GM18868 (cell line): ENCODE measurements around the gene OCA2.
"Not testable (repeated sequence)": the region's sequence is repeated elsewhere in the genome, so short reads cannot be mapped to it uniquely, and the experiment has no call there.

Source experiments
- ATAC-seq: cut with Tn5 transposase; IDR thresholded peaks from one replicate; pipeline ENCODE4 v1.9.1; 2021; ENCODE audit warnings: mild to moderate bottlenecking, moderate library complexity; ENCODE audit not compliant: unreplicated experiment

OCA2 gene

GRCh38 chr15:27787931-27788330 lies 311.2 kb downstream of the OCA2 start:
- ATAC-seq: no peak

- ATAC-seq: no peak
These were observed 315.0 kb downstream of the OCA2 start for GRCh38 chr15:27784107-27784506.

- no peak for ATAC-seq
These were observed 315.4 kb downstream of the OCA2 start for GRCh38 chr15:27783678-27784077.

DNA sequence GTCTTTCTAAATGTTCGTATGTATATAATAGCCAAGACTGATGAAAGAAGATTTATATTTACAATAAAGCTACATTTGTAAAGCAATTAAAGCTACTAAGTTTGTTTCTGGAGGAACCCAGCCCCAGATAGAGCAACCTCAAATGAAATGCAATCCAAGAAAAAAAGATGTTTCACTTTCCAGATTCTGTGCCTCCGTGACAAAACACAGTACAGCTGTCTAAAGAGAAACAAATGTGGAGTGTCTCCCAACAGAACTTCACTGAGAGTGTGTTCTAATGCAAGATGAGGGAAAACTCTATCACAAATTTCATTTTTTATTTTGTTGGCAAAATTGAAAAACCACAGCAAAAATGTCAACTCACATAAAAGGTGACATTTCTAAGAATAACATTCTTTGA lies 317.0 kb downstream of the OCA2 start:
- ATAC-seq: no peak

DNA sequence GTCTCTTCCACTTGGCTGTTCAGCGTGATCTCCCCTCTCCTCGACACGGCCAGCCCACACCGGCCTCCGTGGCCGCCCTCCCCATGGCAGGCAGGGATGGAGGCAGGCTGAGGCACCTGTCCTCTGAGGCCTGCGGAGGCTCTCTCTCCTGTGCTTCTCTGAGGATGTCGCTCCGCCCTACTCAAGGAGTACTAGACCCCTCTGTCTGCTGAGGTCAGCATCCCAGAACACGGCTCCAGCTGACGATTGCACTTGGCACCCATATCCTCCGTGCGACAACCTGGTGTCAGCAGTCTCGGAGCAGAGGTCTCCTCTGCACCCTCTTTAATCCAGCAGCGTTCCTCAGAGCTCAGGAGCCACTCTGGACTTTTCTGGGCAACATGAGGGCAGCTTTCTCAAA lies 322.6 kb downstream of the OCA2 start:
- ATAC-seq: no peak

DNA sequence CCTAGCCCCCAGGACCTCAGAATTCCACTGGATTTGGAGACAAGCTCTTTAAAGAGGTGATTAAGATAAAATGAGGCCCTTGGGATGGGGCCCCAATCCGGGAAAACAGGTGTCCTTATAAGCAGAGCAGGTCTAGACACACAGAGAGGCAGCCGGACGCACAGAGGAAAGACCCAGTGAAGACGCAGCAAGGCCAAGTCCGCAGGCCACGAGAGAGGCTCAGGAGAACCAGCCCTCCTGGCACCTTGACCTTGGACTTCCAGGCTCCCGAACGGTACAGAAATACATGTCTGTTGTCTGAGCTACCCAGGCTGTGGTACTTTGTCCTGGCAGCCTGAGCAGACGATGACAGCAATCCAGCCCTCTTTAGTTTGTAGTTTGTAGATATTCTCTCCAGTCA lies 324.5 kb downstream of the OCA2 start:
- ATAC-seq: no peak

DNA sequence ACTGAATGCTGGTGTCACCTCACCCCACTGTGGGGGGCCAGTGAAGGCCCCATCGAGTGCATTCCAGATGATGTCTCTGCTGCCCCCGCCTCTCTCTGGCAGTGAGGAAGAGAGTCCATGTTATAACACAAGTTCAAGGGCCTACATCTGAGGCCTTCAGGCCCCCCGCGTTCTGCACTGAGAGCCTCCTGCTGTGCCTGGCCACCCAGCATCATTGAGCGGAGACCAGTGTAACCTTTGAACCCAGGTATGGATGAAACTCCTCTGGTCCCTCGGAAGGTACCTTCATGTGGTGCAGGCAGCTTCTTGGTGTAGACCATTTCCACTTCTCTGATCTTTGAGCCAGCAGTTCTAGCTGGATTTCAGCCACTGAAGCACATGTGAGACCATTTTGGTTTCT lies 324.9 kb downstream of the OCA2 start:
- ATAC-seq: no peak

DNA sequence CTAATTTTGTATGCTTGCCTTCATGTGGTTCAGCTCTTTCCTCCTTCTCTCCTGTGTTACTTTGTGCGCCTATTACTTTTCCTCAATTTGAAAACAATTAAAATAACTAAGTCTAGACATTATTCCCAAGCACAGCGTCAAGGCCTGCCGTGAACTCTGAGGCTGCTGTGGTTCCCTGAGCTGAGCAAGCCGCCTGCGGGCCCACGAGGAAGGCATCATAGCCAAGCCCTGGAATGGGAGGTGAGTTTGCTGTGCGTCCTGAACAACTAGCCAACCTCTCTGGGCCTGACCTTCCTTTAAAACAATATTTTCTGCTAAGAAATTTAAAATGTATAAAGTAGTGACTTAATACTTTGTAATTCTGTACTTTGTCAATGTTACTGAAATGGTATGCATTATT lies 327.2 kb downstream of the OCA2 start:
- no peak for ATAC-seq

GRCh38 chr15:27770769-27771554 lies 328.2 kb downstream of the OCA2 start:
- no peak for ATAC-seq

- ATAC-seq: no peak
These were observed 329.0 kb downstream of the OCA2 start for GRCh38 chr15:27770086-27770607.

DNA sequence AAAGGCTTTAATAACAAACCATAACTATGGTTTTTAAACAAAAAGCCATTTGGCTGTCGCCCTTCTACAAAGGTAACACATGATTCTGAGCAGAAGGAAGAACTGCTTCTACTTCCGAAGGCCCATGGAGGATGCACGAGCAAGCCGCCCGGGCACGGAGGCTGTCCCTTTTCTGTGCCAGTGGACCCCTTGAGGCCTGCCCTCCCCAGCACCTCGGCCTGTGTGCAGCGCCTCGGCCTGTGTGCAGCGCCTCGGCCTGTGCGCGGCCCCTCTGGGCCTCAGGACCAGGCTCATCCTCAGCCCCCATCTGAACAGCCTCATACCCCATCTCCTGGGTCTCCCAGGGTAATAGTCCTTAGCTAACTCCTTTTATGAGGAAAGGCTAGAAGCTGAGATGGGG lies 329.5 kb downstream of the OCA2 start:
- no peak for ATAC-seq

DNA sequence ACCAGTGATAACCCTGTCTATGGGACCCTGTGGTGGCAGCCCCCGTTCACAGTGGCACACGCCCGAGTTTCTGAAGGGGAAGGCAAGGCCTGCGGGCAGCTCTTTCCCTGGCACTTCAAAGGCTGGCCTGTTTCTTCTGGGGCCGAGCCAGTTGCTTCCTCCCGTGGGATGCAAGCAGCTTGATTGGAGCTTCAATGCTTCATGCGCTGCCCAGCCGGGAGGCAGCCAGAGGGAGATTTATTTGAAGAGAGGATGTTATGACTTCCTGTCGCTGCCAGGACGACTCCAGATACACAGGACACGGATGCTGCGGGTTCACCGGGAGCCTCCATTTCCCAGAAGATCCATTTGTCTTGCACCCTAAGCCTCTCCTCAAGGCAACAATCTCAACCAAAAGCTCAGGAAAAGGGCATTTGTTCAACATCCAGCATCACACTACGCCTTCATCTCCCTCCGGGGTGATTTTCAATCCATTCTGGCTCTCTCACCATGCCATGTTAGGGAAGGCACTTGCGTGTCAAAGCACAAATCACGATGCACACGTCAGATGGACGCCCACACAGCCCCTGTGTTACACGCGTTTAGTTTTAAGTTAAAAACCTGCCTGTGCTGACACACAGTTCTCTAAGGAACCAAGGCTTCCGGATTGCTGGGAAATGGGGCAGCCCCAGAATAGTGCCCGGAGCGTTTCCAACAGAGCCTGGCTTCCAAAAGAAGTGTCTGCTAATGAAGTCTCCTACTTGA lies 330.2 kb downstream of the OCA2 start:
- no peak for ATAC-seq

DNA sequence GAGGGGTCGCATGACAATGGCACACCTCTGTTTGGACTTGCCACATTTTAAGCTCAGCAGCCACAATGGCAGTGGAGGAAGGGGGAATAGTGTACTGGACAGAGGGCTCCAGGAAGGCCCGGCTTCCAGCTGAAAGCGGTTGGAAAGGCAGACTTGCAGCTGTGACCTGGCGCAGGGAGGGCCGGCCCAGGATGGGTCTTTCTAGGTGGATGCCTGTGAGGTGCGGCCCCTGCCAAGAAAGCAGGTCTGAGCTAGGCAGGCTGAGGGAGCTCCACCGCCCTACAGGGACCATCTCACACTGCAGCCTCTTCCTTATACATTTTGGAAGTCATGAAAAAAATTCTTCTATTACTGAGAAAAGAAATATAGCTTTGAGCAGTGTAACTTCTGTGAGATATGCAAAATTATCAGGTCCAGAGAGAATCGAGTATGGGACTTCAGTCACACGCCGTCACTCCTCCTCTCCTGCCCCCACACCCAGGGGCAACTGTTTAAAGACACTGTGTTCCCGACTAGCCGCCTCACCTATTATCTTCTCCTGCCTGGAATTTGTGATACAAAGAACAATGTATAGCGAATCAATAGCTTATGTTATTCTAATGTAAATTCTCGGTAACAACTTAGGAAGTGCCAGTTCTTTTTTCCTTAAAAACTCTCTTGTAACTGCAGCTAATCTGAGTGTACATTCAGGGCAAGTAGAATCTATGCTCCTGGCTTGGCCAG lies 331.0 kb downstream of the OCA2 start:
- ATAC-seq: no peak

DNA sequence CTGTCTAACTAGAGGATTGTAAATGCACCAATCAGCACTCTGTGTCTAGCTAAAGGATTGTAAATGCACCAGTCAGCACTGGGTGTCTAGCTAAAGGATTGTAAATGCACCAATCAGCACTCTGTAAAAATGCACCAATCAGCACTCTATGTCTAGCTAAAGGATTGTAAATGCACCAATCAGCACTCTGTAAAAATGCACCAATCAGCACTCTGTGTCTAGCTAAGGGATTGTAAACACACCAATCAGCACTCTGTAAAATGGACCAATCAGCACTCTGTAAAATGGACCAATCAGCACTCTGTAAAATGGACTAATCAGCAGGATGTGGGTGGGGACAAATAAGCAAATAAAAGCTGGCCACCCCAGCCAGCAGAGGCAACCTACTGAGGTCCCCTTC lies 331.7 kb downstream of the OCA2 start:
- not testable (repeated sequence) for ATAC-seq

GRCh38 chr15:27764339-27764738 lies 334.8 kb downstream of the OCA2 start:
- no peak for ATAC-seq

DNA sequence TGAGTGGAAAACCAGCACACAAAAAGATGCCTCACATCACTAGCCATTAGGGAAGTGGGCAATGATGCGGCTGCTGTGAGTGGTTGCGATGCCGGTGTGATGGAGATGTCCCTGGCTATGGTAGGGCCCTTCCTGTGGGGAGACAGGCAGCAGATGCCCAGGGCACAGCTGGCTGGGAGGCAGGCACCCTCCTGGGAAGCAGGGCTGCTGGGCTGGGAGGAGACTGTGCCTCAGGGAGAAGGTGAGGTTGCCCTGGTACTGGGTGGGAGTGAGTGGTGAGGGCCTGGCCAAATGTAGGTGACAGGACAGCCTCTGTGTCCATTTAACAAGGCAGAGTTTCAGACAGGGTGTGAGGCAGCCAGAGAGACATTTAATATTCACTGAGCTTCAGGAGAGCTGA lies 335.6 kb downstream of the OCA2 start:
- no peak for ATAC-seq

GRCh38 chr15:27762471-27762870 lies 336.6 kb downstream of the OCA2 start:
- no peak for ATAC-seq

DNA sequence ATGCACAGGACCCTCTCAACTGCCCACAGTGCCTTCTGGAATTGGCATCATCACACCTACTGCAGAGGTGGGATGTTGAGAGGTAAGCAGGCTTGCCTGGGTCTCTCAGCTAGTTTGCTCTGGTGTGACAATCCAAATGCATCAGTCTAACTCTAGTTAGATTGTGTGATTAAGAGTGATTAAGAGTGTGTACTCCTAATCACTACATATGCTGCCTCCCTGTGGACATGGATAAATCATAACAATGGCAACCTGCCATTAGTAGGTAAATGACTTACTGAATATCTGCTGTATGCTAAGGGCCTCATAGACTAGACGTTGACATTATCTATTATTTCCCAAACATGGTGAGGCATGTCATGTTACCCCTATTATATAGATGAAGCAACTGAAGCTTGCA lies 342.1 kb downstream of the OCA2 start:
- no peak for ATAC-seq

DNA sequence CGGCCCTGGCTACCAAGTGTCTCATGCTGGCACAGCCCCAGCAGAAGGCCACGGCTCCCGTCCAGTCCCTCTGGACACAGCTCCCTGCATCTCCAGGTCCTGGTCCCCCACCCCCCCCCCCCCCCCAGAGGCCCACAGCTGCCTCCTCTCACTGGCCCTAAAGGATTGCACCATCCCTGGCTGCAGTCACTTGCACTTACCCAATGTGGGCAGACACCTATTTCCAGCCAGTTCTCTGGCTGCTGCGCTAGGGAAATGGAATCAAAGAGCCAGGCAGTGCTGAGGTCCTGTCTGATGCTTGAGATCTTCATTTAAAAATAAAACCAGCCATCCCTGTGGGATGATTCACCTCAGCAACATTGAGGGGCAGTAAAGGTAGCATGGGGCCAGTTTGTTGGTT lies 346.4 kb downstream of the OCA2 start:
- no peak for ATAC-seq

GRCh38 chr15:27747997-27748396 lies 351.1 kb downstream of the OCA2 start:
- ATAC-seq: no peak

GRCh38 chr15:27746401-27746955 lies 352.6 kb downstream of the OCA2 start:
- no peak for ATAC-seq
